SH-SY5Y (cell line): ENCODE data around the gene JAKMIP3.

ENCODE experiments used
- GATA2 ChIP-seq: IDR thresholded peaks from 2 replicates; pipeline ENCODE4 v1.6.1; 2011; ENCODE audit warnings: mild to moderate bottlenecking, low read depth, low read length
- GATA3 ChIP-seq: IDR thresholded peaks from 2 replicates; pipeline ENCODE4 v1.6.1; 2011; ENCODE audit warnings: low read depth, mild to moderate bottlenecking, low read length, moderate library complexity

- TF ChIP-seq GATA2 (no peak), GATA3 (no peak)
Observed at GRCh38 chr10:132102717-132103110, 37.0 kb downstream of the JAKMIP3 start.
